ENCODE results near the gene CEACAM19. TPM values are rescaled to one million over a fixed set of nuclear protein-coding genes. Genes with fewer than 3 reads are reported as not detected.
A peak's percentile ranks its signal among the peaks of the same experiment; 100 is the strongest.

The CEACAM19 gene
- total and polyA plus RNA-seq, 10 of the 15 experiments (the other 5 are each of a cell fraction or from before 2014, with no cell fraction given) = 0.13 to 0.31 (median 0.17) TPM; not detected in 4

DNA sequence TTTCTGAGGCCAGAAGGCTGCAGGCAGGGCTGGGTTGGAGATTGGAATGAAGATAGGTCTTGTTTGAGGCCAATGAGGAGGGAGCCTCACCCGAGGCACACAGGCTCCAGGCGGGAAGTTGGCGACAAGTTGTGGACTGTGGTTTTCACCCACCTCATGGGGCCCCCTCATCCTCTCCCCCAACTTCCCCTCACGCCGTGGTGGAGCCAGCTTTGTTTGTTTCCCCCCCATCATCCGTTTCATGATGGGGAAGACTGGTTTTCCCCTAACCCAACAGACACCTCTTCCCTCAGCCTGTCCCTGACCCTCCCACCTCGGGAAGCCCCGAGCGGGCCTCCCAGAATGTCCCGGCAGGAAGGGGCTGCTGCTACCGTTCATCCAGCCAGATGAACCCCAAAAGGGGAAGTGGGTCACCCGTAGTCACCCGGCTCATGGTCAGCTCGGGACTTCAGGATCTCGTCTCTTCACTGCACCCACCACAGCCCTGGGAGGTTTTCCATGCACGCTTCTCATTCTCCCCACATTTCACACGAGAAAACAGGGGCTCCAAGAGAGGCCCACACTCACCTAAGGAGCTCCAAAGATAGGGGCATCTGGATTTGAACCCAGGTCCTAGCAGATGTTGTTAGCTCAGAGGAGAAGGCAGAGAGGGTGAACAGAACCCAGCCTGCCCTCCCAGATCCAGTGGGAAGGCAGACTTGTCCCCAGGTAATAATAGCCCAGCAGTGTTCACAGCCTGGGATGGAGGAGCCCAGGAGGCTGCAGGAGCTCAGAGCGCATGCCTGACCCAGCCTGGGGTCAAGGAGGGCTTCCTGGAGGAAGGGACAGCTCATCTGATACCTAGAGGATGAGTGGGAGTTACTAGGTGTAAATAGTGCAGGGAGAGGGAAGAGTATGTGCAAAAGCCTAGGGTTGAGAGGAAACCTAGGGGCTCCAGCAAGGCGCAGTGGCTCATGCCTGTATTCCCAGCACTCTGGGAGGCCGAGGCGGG, 51.1 kb downstream of the CEACAM19 start (continued):
- 0 out of 2 replicates have a peak, but pooled peaks have one; percentile 26 for TF ChIP-seq ATF7 (IDR thresholded peaks at IDR 0.05; ENCODE audit: low read depth)

GRCh38 chr19:44723299-44723951, 52.1 kb downstream of the CEACAM19 start:
- no peaks in the 10 kb centered on the region for H4K20me1 ChIP-seq (ENCODE audit: control insufficient read depth, insufficient read depth)
- in situ Hi-C loops (cut with MboI) (loop anchor here (5.0 kb wide), 1 partner anchor 49 kb away; no protein-coding TSS in a partner anchor), intact Hi-C loops (cut with micrococcal nuclease; ENCODE audit: unreplicated experiment) (loop anchor here (2.0 kb wide), 1 partner anchor 69 kb away; no protein-coding TSS in a partner anchor)
- no peaks in the 10 kb centered on the region for H3K9me3 ChIP-seq (replicated peaks; ENCODE audit: control insufficient read depth, insufficient read depth, low read length)
- no TSS peak for BruUV-seq (replicated peaks)
- ATAC-seq = peak; percentile 78
- RAD21 ChIA-PET (ENCODE audit: unreplicated experiment) = interaction anchor here (0.6 to 7.8 kb wide), 31 partner anchors 10 to 558 kb away, joined by 3 to 302 read pairs (median 7); partner anchors contain the start of genes BCL3, NECTIN2, TOMM40 and ZNF226
- no peaks in the 10 kb centered on the region for H3K79me2 ChIP-seq (ENCODE audit: control insufficient read depth, insufficient read depth, low read length)
- H3K9ac ChIP-seq (ENCODE audit: control insufficient read depth, insufficient read depth, low read length) = no peak overlapping the region
- H3K27ac ChIP-seq (ENCODE audit: control insufficient read depth, insufficient read depth) = no peak overlapping the region; the same call in 1 of the 2 replicates
- peak overlapping the region; percentile 1; the same call in 1 of the 2 replicates for H3K4me2 ChIP-seq (ENCODE audit: control insufficient read depth, insufficient read depth)
- DNase-seq (ENCODE audit: low read depth, low spot score) = no peak
- peaks cover 55% of the 10 kb centered on the region for H3K4me1 ChIP-seq (ENCODE audit: control insufficient read depth, insufficient read depth, low read length)
- H3K4me3 ChIP-seq = no peak overlapping the region
- no peaks in the 10 kb centered on the region for H3K36me3 ChIP-seq (ENCODE audit: control insufficient read depth in 2 of 2, insufficient read depth in 2 of 2, low read length in 1 of 2)
- CTCF ChIA-PET = interaction anchor here (0.7 to 16.8 kb wide), 29 partner anchors 10 to 230 kb away, joined by 3 to 513 read pairs (median 10); partner anchors contain the start of genes BCAM, BCL3 and NECTIN2
- WGBS (ENCODE audit: insufficient coverage, insufficient replicate concordance, low lambda C conversion rate, missing lambda C conversion rate) = 47% methylated on average over 10 of the region's 10 CpGs
- SMC1A ChIA-PET (ENCODE audit: uncharacterized antibody, unreplicated experiment) = interaction anchor here (0.8 to 8.7 kb wide), 21 partner anchors 8 to 167 kb away, joined by 3 to 328 read pairs (median 4); partner anchors contain the start of genes BCL3 and NECTIN2
- H3K27me3 ChIP-seq (replicated peaks in 1 of 2; ENCODE audit: control insufficient read depth in 2 of 2, insufficient read depth in 2 of 2, low read length in 1 of 2) = no peaks in the 10 kb centered on the region
- FAIRE-seq = no peak
- H2AFZ ChIP-seq (ENCODE audit: control insufficient read depth, low read depth, low read length) = no peak overlapping the region; the same call in 1 of the 2 replicates
- POLR2A ChIA-PET = interaction anchor here (0.6 to 3.8 kb wide), 14 partner anchors 11 to 61 kb away, joined by 3 to 32 read pairs (median 4); no protein-coding TSS in a partner anchor
- no peak for TF ChIP-seq TCF12 (IDR thresholded peaks at IDR 0.05; ENCODE audit: low read depth, low read length)
- TF ChIP-seq BACH1 (IDR thresholded peaks at IDR 0.05; ENCODE audit: borderline replicate concordance) = no peak
- TF ChIP-seq, protein P1, sequence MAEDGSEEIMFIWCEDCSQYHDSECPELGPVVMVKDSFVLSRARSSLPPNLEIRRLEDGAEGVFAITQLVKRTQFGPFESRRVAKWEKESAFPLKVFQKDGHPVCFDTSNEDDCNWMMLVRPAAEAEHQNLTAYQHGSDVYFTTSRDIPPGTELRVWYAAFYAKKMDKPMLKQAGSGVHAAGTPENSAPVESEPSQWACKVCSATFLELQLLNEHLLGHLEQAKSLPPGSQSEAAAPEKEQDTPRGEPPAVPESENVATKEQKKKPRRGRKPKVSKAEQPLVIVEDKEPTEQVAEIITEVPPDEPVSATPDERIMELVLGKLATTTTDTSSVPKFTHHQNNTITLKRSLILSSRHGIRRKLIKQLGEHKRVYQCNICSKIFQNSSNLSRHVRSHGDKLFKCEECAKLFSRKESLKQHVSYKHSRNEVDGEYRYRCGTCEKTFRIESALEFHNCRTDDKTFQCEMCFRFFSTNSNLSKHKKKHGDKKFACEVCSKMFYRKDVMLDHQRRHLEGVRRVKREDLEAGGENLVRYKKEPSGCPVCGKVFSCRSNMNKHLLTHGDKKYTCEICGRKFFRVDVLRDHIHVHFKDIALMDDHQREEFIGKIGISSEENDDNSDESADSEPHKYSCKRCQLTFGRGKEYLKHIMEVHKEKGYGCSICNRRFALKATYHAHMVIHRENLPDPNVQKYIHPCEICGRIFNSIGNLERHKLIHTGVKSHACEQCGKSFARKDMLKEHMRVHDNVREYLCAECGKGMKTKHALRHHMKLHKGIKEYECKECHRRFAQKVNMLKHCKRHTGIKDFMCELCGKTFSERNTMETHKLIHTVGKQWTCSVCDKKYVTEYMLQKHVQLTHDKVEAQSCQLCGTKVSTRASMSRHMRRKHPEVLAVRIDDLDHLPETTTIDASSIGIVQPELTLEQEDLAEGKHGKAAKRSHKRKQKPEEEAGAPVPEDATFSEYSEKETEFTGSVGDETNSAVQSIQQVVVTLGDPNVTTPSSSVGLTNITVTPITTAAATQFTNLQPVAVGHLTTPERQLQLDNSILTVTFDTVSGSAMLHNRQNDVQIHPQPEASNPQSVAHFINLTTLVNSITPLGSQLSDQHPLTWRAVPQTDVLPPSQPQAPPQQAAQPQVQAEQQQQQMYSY (CRISPR knock-in tag; IDR thresholded peaks at IDR 0.05) = no peak
- TF ChIP-seq ZNF622 (IDR thresholded peaks at IDR 0.05) = no peak
- peak; percentile 53; the same call in 1 of the 2 replicates for TF ChIP-seq NBN (IDR thresholded peaks at IDR 0.05)
- peak; percentile 67 for TF ChIP-seq SPI1 (IDR thresholded peaks at IDR 0.05; ENCODE audit: borderline replicate concordance, insufficient read depth, low read depth, low read length)
- TF ChIP-seq CUX1 (IDR thresholded peaks at IDR 0.05; ENCODE audit: insufficient replicate concordance, low read depth, low read length) = no peak
